Hematopoietic multipotent progenitor cell (in vitro differentiated cells): ENCODE results near the gene CD40. TPM values are rescaled to one million over a fixed set of nuclear protein-coding genes. Genes with fewer than 3 reads are reported as not detected.

Source experiments
- DNase-seq, 3 donors: peaks; one replicate each; pipeline ENCODE4 v3.0.0-alpha.2; 2011 to 2015; ENCODE audit warnings: low read depth in 2 of 3, low spot score in 2 of 3
- total RNA-seq: library from RNA; depleted of rRNA; stranded (reverse); fragments of >200 nt; gene quantifications from one replicate; pipeline ENCODE4 v1.2.3, GENCODE V29; 2012

Gene CD40
- total RNA-seq, 1 donor: 4.6 TPM

GRCh38 chr20:46139908-46140482 lies 21.9 kb downstream of the CD40 start:
- no peak for DNase-seq

GRCh38 chr20:46142124-46142523 lies 24.0 kb downstream of the CD40 start:
- no peak for DNase-seq

- no peak for DNase-seq
Observed at GRCh38 chr20:46144432-46145025, 26.4 kb downstream of the CD40 start.

GRCh38 chr20:46145713-46146112 lies 27.6 kb downstream of the CD40 start:
- no peak for DNase-seq

GRCh38 chr20:46148313-46149208 lies 30.4 kb downstream of the CD40 start:
- no peak for DNase-seq

GRCh38 chr20:46150943-46151342 lies 32.8 kb downstream of the CD40 start:
- no peak for DNase-seq

GRCh38 chr20:46151936-46152335 lies 33.8 kb downstream of the CD40 start:
- no peak for DNase-seq

- DNase-seq: no peak
Observed at GRCh38 chr20:46152824-46153586, 34.9 kb downstream of the CD40 start.

- no peak for DNase-seq
Observed at GRCh38 chr20:46154305-46154704, 36.2 kb downstream of the CD40 start.

- DNase-seq: no peak
Observed at GRCh38 chr20:46154796-46155195, 36.7 kb downstream of the CD40 start.

- no peak for DNase-seq
Observed at GRCh38 chr20:46156065-46156464, 38.0 kb downstream of the CD40 start.

GRCh38 chr20:46157076-46157592 lies 39.0 kb downstream of the CD40 start:
- DNase-seq: no peak

GRCh38 chr20:46157625-46158024 lies 39.5 kb downstream of the CD40 start:
- no peak for DNase-seq

GRCh38 chr20:46158476-46158987 lies 40.4 kb downstream of the CD40 start:
- DNase-seq: no peak

GRCh38 chr20:46159101-46159897 lies 41.2 kb downstream of the CD40 start:
- no peak for DNase-seq

- DNase-seq: no peak
Observed at GRCh38 chr20:46160661-46161060, 42.5 kb downstream of the CD40 start.

GRCh38 chr20:46161921-46162320 lies 43.8 kb downstream of the CD40 start:
- DNase-seq: no peak

GRCh38 chr20:46164254-46164653 lies 46.1 kb downstream of the CD40 start:
- no peak for DNase-seq

- DNase-seq: no peak
Observed at GRCh38 chr20:46167080-46167479, 49.0 kb downstream of the CD40 start.

GRCh38 chr20:46168438-46168837 lies 50.3 kb downstream of the CD40 start:
- DNase-seq: no peak
